Mucosa of descending colon (tissue), 3 donors: ENCODE results near the gene MAPK7. TPM values are rescaled to one million over a fixed set of nuclear protein-coding genes. Genes with fewer than 3 reads are reported as not detected.

Experiments used
- ATAC-seq: fragments of 200-7000 bp; cut with Tn5 transposase; one replicate; pipeline ENCODE4 v1.9.1; 2020; ENCODE audit warnings: mild to moderate bottlenecking, moderate library complexity
- DNase-seq, 3 donors: peaks; one replicate each; pipeline ENCODE4 v3.0.0-alpha.2; 2020
- H3K36me3 ChIP-seq: fragments of 200-600 bp; one replicate; pipeline ENCODE4 v1.8.0; 2021; ENCODE audit warnings: low read depth, mild to moderate bottlenecking
- H3K4me1 ChIP-seq: fragments of 200-600 bp; one replicate; pipeline ENCODE4 v1.8.0; 2021; ENCODE audit warnings: low read depth, mild to moderate bottlenecking
- H3K4me3 ChIP-seq: fragments of 200-600 bp; one replicate; pipeline ENCODE4 v1.8.0; 2021; ENCODE audit warnings: mild to moderate bottlenecking
- H3K9me3 ChIP-seq: fragments of 200-600 bp; one replicate; pipeline ENCODE4 v1.8.0; 2021; ENCODE audit warnings: mild to moderate bottlenecking
- CTCF ChIP-seq: fragments of 200-600 bp; IDR thresholded peaks from one replicate; pipeline ENCODE4 v1.8.0; 2022; ENCODE audit warnings: antibody characterized with exemption, mild to moderate bottlenecking
- intact Hi-C, 2 donors: fragments of 100-400 bp; cut with DNase I in 1 of 2; cut with micrococcal nuclease in 1 of 2; formaldehyde crosslinking; loops; one replicate each; pipeline versions ENCODE4 v1.11.0 to v1.11.1; 2022; cut with DNase I, micrococcal nuclease
- total RNA-seq, 3 donors: library from RNA; stranded (reverse); fragmentation: NEBNext Ultra II Directional in 2 of 3; extraction: Animal tissue kit (Norgen Biotek cat#: 25700) in 2 of 3; gene quantifications; one replicate each; pipeline versions ENCODE4 v1.2.1 to v1.2.4, GENCODE V29; 2021 to 2023
- donor health status: DM: no; HTN: no; CAD: no; lungs with moderate emphysema.
- donor health status: DM: no; HTN: no; CAD: no.
- donor health status: DM: no; HTN: yes; CAD: no.

The MAPK7 gene
- total RNA-seq, 3 donors from 2014 or later, result 36.9 to 48.6 (median 47.5) TPM

- no peak for TF ChIP-seq CTCF
- peaks cover 8% of the 10 kb centered on the region for H3K4me1 ChIP-seq
- no peak for DNase-seq
- H3K36me3 ChIP-seq, result no peaks in the 10 kb centered on the region
- ATAC-seq, result peak; percentile 15
- no peaks in the 10 kb centered on the region for H3K9me3 ChIP-seq
- intact Hi-C loops, result no loop called here
- no peak overlapping the region for H3K4me3 ChIP-seq
These were observed 7.8 kb upstream of the MAPK7 start for GRCh38 chr17:19370493-19370960.

- DNase-seq (no peak), ATAC-seq (no peak)
- H3K4me1 ChIP-seq, result peaks cover 14% of the 10 kb centered on the region
- H3K4me3 ChIP-seq, result no peak overlapping the region
- intact Hi-C loops, result no loop called here
- no peaks in the 10 kb centered on the region for H3K9me3 ChIP-seq
- H3K36me3 ChIP-seq, result no peaks in the 10 kb centered on the region
- TF ChIP-seq CTCF, result no peak
These were observed 6.9 kb upstream of the MAPK7 start for GRCh38 chr17:19371259-19372010.

- no peak for TF ChIP-seq CTCF
- DNase-seq, result no peak
- peaks cover 17% of the 10 kb centered on the region for H3K4me1 ChIP-seq
- no peak for ATAC-seq
- H3K9me3 ChIP-seq, result no peaks in the 10 kb centered on the region
- H3K4me3 ChIP-seq, result no peak overlapping the region
- intact Hi-C loops, result no loop called here
- no peaks in the 10 kb centered on the region for H3K36me3 ChIP-seq
These were observed 6.3 kb upstream of the MAPK7 start for GRCh38 chr17:19372011-19372370.

GRCh38 chr17:19372439-19372838, 5.9 kb upstream of the MAPK7 start:
- no peak for TF ChIP-seq CTCF
- peaks cover 21% of the 10 kb centered on the region for H3K4me1 ChIP-seq
- intact Hi-C loops, result no loop called here
- ATAC-seq (no peak), DNase-seq (no peak)
- H3K36me3 ChIP-seq, result no peaks in the 10 kb centered on the region
- H3K9me3 ChIP-seq, result no peaks in the 10 kb centered on the region
- no peak overlapping the region for H3K4me3 ChIP-seq

- no peak for DNase-seq
These were observed 5.3 kb upstream of the MAPK7 start for GRCh38 chr17:19372866-19373504.

More at GRCh38 chr17:19372866-19373504, 5.3 kb upstream of the MAPK7 start:
- H3K4me3 ChIP-seq, result no peak overlapping the region
- peaks cover under 1% of the 10 kb centered on the region for H3K36me3 ChIP-seq
- no peak for ATAC-seq
- no peak for TF ChIP-seq CTCF
- intact Hi-C loops, result no loop called here
- peaks cover 21% of the 10 kb centered on the region for H3K4me1 ChIP-seq
- no peaks in the 10 kb centered on the region for H3K9me3 ChIP-seq
